GM12878 (cell line): ENCODE measurements around the gene UTP3. TPM values are rescaled to one million over a fixed set of nuclear protein-coding genes. Genes with fewer than 3 reads are reported as not detected.

Experiments used
- ATAC-seq: fragments of 200-7000 bp; cut with Tn5 transposase; 3 replicates; pipeline ENCODE4 v1.9.1; 2020; ENCODE audit warnings: mild to moderate bottlenecking, moderate library complexity
- BruUV-seq: library from RNA; stranded (reverse); fragments of 400-500 nt; replicated peaks from 2 replicates; lab custom pipeline; 2021; lab: Mats Ljungman, UMichigan
- CTCF ChIA-PET: fragments of 300-600 bp; sonication (Branson Sonifier 250); formaldehyde crosslinking; extraction: SDS; loops from one replicate; lab custom pipeline; 2021; ENCODE audit warnings: inconsistent platforms; lab: Yijun Ruan, JAX
- POLR2A ChIA-PET: fragments of 350-600 bp; formaldehyde crosslinking; extraction: SDS; loops from one replicate; lab custom pipeline; 2021; ENCODE audit warnings: inconsistent platforms; lab: Charles Lee
- RAD21 ChIA-PET: fragments of 300-600 bp; sonication (Branson Sonifier 250); formaldehyde crosslinking; loops from one replicate; lab custom pipeline; 2023; ENCODE audit warnings: antibody characterized with exemption; ENCODE audit not compliant: unreplicated experiment; lab: Charles Lee
- SMC1A ChIA-PET: fragments of 300-600 bp; sonication (Branson Sonifier 250); formaldehyde crosslinking; loops from one replicate; lab custom pipeline; 2023; ENCODE audit not compliant: unreplicated experiment, uncharacterized antibody; lab: Charles Lee
- DNase-seq: peaks from one replicate; pipeline ENCODE4 v3.0.0-alpha.2; 2011; ENCODE audit warnings: low read depth, low spot score
- FAIRE-seq: peaks from 3 replicates; lab custom pipeline; 2011; peaks lifted over from hg19 to GRCh38; lab: Jason Lieb, UNC
- H2AFZ ChIP-seq: 2 replicates; pipeline ENCODE4 v1.6.0; 2011; ENCODE audit warnings: low read depth, low read length, control low read depth; ENCODE audit not compliant: control insufficient read depth
- H3K27ac ChIP-seq: 2 replicates; pipeline ENCODE4 v1.5.1; 2011; ENCODE audit warnings: control low read depth; ENCODE audit not compliant: control insufficient read depth, insufficient read depth
- H3K27me3 ChIP-seq, 2 experiments: replicated peaks in 1 of 2; 2 replicates each; pipeline versions ENCODE4 v1.6.0 to v1.6.1; 2011; ENCODE audit warnings: low read length in 1 of 2; ENCODE audit not compliant: control insufficient read depth in 2 of 2, insufficient read depth in 2 of 2
- H3K36me3 ChIP-seq, 2 experiments: 2 replicates each; pipeline ENCODE4 v1.5.1; 2011; ENCODE audit warnings: low read length in 1 of 2; ENCODE audit not compliant: control insufficient read depth in 2 of 2, insufficient read depth in 2 of 2
- H3K4me1 ChIP-seq: 2 replicates; pipeline ENCODE4 v1.6.1; 2011; ENCODE audit warnings: mild to moderate bottlenecking, low read length, moderate library complexity, mixed read lengths; ENCODE audit not compliant: control insufficient read depth, insufficient read depth
- H3K4me2 ChIP-seq: 2 replicates; pipeline ENCODE4 v1.6.0; 2011; ENCODE audit warnings: control low read depth; ENCODE audit not compliant: control insufficient read depth, insufficient read depth
- H3K4me3 ChIP-seq: fragments of 200-600 bp; sonication (generic); 2 replicates; pipeline ENCODE4 v1.5.1; 2016
- H3K79me2 ChIP-seq: 2 replicates; pipeline ENCODE4 v1.6.0; 2011; ENCODE audit warnings: low read length; ENCODE audit not compliant: control insufficient read depth, insufficient read depth
- H3K9ac ChIP-seq: 2 replicates; pipeline ENCODE4 v1.8.0; 2011; ENCODE audit warnings: low read length, control low read depth, mixed read lengths; ENCODE audit not compliant: control insufficient read depth, insufficient read depth
- H3K9me3 ChIP-seq: replicated peaks from 3 replicates; pipeline ENCODE4 v1.5.1; 2011; ENCODE audit warnings: mild to moderate bottlenecking, low read length; ENCODE audit not compliant: control insufficient read depth, insufficient read depth
- H4K20me1 ChIP-seq: 2 replicates; pipeline ENCODE4 v1.6.0; 2011; ENCODE audit not compliant: control insufficient read depth, insufficient read depth
- BRCA1 ChIP-seq: IDR thresholded peaks from 2 replicates; pipeline ENCODE4 v1.6.1; 2011; ENCODE audit warnings: low read depth, low read length, improper control_type of control experiment
- CHD1 ChIP-seq: IDR thresholded peaks from 2 replicates; pipeline ENCODE4 v1.6.1; 2012; ENCODE audit warnings: low read depth, low read length, improper control_type of control experiment
- CREB1 ChIP-seq: IDR thresholded peaks from 2 replicates; pipeline ENCODE4 v1.6.1; 2012; ENCODE audit warnings: low read depth, mild to moderate bottlenecking, inconsistent platforms
- CTCF ChIP-seq, 3 experiments: IDR thresholded peaks in 2 of 3; conservative IDR thresholded peaks in 1 of 3; 2 replicates each; pipeline ENCODE4 v1.5.1; 2011; ENCODE audit warnings: low read depth in 3 of 3, low read length in 3 of 3, mild to moderate bottlenecking in 3 of 3, control low read depth in 2 of 3, moderate library complexity in 2 of 3, inconsistent platforms in 1 of 3, mixed read lengths in 1 of 3; ENCODE audit not compliant: control insufficient read depth in 2 of 3, insufficient read depth in 1 of 3; ENCODE audit errors: extremely low read depth in 1 of 3
- EZH2 ChIP-seq: IDR thresholded peaks from 2 replicates; pipeline ENCODE4 v1.6.1; 2012; ENCODE audit warnings: low read depth, mild to moderate bottlenecking, control low read depth, inconsistent platforms, low read length, borderline replicate concordance; ENCODE audit not compliant: control insufficient read depth
- KAT2A ChIP-seq: conservative IDR thresholded peaks from 2 replicates; pipeline ENCODE4 v1.6.1; 2011; ENCODE audit warnings: low read depth, low read length; ENCODE audit not compliant: control insufficient read depth
- MYB ChIP-seq: fragments of 150-350 bp; IDR thresholded peaks from 2 replicates; pipeline ENCODE4 v1.6.1; 2014; ENCODE audit warnings: mild to moderate bottlenecking, low read depth, low read length, borderline replicate concordance
- NFIC ChIP-seq: IDR thresholded peaks from 2 replicates; pipeline ENCODE4 v1.6.1; 2012; ENCODE audit warnings: low read depth, mild to moderate bottlenecking, inconsistent platforms, low read length, moderate library complexity
- PAX5 ChIP-seq: IDR thresholded peaks from 2 replicates; pipeline ENCODE4 v1.6.1; 2011; ENCODE audit warnings: low read depth, low read length, borderline replicate concordance
- PAX8 ChIP-seq: fragments of 450-650 bp; IDR thresholded peaks from 2 replicates; pipeline ENCODE4 v1.6.1; 2017; ENCODE audit warnings: mild to moderate bottlenecking, moderate library complexity
- POLR2AphosphoS2 ChIP-seq: IDR thresholded peaks from 2 replicates; pipeline ENCODE4 v1.6.1; 2011; ENCODE audit warnings: low read depth, mild to moderate bottlenecking, low read length, improper control_type of control experiment, moderate library complexity
- SMAD5 ChIP-seq: IDR thresholded peaks from 2 replicates; pipeline ENCODE4 v1.6.1; 2016; ENCODE audit warnings: antibody characterized with exemption, low read depth
- WRNIP1 ChIP-seq: IDR thresholded peaks from 2 replicates; pipeline ENCODE4 v1.6.1; 2011; ENCODE audit warnings: low read depth, low read length, improper control_type of control experiment, borderline replicate concordance
- YY1 ChIP-seq: IDR thresholded peaks from 2 replicates; pipeline ENCODE4 v1.6.1; 2011; ENCODE audit warnings: low read depth, mild to moderate bottlenecking, low read length
- ZNF217 ChIP-seq: fragments of 450-650 bp; IDR thresholded peaks from 2 replicates; pipeline ENCODE4 v1.6.1; 2017; ENCODE audit warnings: antibody characterized with exemption, mild to moderate bottlenecking
- WGBS: methylation state at CpG from one replicate; pipeline ENCODE4 v1.1.6; 2016; ENCODE audit warnings: low lambda C conversion rate; ENCODE audit not compliant: insufficient replicate concordance, insufficient coverage; ENCODE audit errors: missing lambda C conversion rate; 5-methylcytosine and 5-hydroxymethylcytosine counted together
- in situ Hi-C: fragments of 300-500 bp; cut with MboI; formaldehyde crosslinking; loops from 9 replicates; pipeline ENCODE4 v1.14.3; 2018; ENCODE audit warnings: mixed read lengths
- intact Hi-C: fragments of 100-400 bp; cut with micrococcal nuclease; formaldehyde crosslinking; loops from one replicate; pipeline ENCODE4 v1.14.2; 2022; ENCODE audit not compliant: unreplicated experiment
- polyA plus RNA-seq, 11 experiments: library from polyadenylated mRNA; depleted of rRNA in 4 of 11; unstranded in 6 of 11; stranded (reverse) in 5 of 11; fragments of >200 nt; fragmentation: Nextera tagmentation in 4 of 11; fragmentation: Illumina TruSeq in 1 of 11; extraction: Ambion mirVana in 4 of 11; extraction: Trizol in 1 of 11; gene quantifications; 1 replicate in 1 of 11; 2 replicates in 10 of 11; pipeline versions ENCODE4 v1.2.1 to v1.2.3, GENCODE V29; 2011 to 2016; ENCODE audit warnings: inconsistent platforms in 2 of 11, missing spikeins in 2 of 11, low read depth in 1 of 11
- total RNA-seq, 4 experiments: library from RNA; depleted of rRNA in 3 of 4; stranded (reverse); fragments of >200 nt in 3 of 4; fragmentation: Illumina TruSeq in 1 of 4; extraction: Trizol in 1 of 4; gene quantifications; 2 replicates each; pipeline versions ENCODE4 v1.2.1 to v1.2.3, GENCODE V29; 2013 to 2021

Gene UTP3
- total and polyA plus RNA-seq, 10 of the 15 experiments (the other 5 are each of a cell fraction or from before 2014, with no cell fraction given) = 15.8 to 60.7 (median 22.5) TPM

GRCh38 chr4:70670332-70671014 is 17.9 kb upstream of the UTP3 start:
- POLR2A ChIA-PET = interaction anchor here (0.9 to 1.0 kb wide), 2 partner anchors 9 to 12 kb away, joined by 3 to 4 read pairs; no protein-coding TSS in a partner anchor

More at GRCh38 chr4:70670332-70671014, 17.9 kb upstream of the UTP3 start:
- DNase-seq = no peak
- ATAC-seq = no peak
- ChIA-PET CTCF (interaction anchor here (0.5 to 2.2 kb wide), 4 partner anchors 22 to 246 kb away, joined by 3 to 6 read pairs (median 3); no protein-coding TSS in a partner anchor), RAD21 (interaction anchor here (5.8 kb wide), 1 partner anchor 7 kb away, joined by 44 read pairs; no protein-coding TSS in a partner anchor), SMC1A (interaction anchor here (0.7 to 13.0 kb wide), 7 partner anchors 9 to 132 kb away, joined by 3 to 170 read pairs (median 4); no protein-coding TSS in a partner anchor)
- no peaks in the 10 kb centered on the region for H3K9me3 ChIP-seq
- in situ Hi-C loops = no loop called here
- H2AFZ ChIP-seq = no peak overlapping the region
- no peak overlapping the region for H3K4me2 ChIP-seq
- H3K4me3 ChIP-seq = no peak overlapping the region
- no peaks in the 10 kb centered on the region for H4K20me1 ChIP-seq
- no TSS peak for BruUV-seq
- TF ChIP-seq WRNIP1 (no peak), CREB1 (no peak), YY1 (no peak), CTCF (IDR thresholded peaks at IDR 0.05 in 2 of 3, conservative IDR thresholded peaks at IDR 0.05 in 1 of 3; ENCODE audit: control insufficient read depth in 2 of 3, extremely low read depth in 1 of 3, insufficient read depth in 1 of 3, low read depth in 3 of 3, low read length in 3 of 3) (no peak), MYB (no peak), EZH2 (no peak), PAX8 (no peak), POLR2AphosphoS2 (no peak), BRCA1 (no peak), KAT2A (no peak), SMAD5 (no peak), NFIC (no peak), ZNF217 (no peak), PAX5 (no peak), CHD1 (no peak)
- intact Hi-C loops = no loop called here
- H3K9ac ChIP-seq = no peak overlapping the region
- H3K4me1 ChIP-seq = peaks cover 9% of the 10 kb centered on the region
- no peak for FAIRE-seq
- peaks cover 2% of the 10 kb centered on the region; the same call in 1 of the 2 replicates for H3K79me2 ChIP-seq
- H3K27me3 ChIP-seq = no peaks in the 10 kb centered on the region
- no peak overlapping the region for H3K27ac ChIP-seq
- 55% methylated on average over 5 of the region's 5 CpGs for WGBS
- H3K36me3 ChIP-seq = no peaks in the 10 kb centered on the region
